ENCODE data around the gene ELOVL2. TPM values are rescaled to one million over a fixed set of nuclear protein-coding genes. Genes with fewer than 3 reads are reported as not detected.

The ELOVL2 gene
- total and polyA plus RNA-seq, 7 donors = 0.16 to 0.83 (median 0.41) TPM; not detected in 2

GRCh38 chr6:10968776-10969175 is 75.3 kb downstream of the ELOVL2 start:
- 58 to 76% methylated on average over 2 of the region's 2 CpGs for WGBS, 2 donors
- TF ChIP-seq CTCF (IDR thresholded peaks at IDR 0.05) (no peak), EP300 (IDR thresholded peaks at IDR 0.05) (no peak), POLR2AphosphoS5 (IDR thresholded peaks at IDR 0.05) (no peak), POLR2A (IDR thresholded peaks at IDR 0.05) (no peak)
- DNase-seq = no peak
- Histone ChIP-seq H3K27ac (no peak overlapping the region), H3K4me1 (no peaks in the 10 kb centered on the region), H3K27me3 (no peaks in the 10 kb centered on the region), H3K4me3 (no peak overlapping the region), H3K36me3 (no peaks in the 10 kb centered on the region), H3K9me3 (peaks cover 0 to 6% (median 0%) of the 10 kb centered on the region in 4 donors)
- intact Hi-C loops (cut with DNase I) = no loop called here

- no peaks in the 10 kb centered on the region for H3K4me1 ChIP-seq
- no peaks in the 10 kb centered on the region for H3K36me3 ChIP-seq
- no peak overlapping the region for H3K4me3 ChIP-seq
- H3K9me3 ChIP-seq = peaks cover 0 to 6% (median 0%) of the 10 kb centered on the region in 4 donors
- DNase-seq = no peak
- H3K27ac ChIP-seq = no peak overlapping the region
- intact Hi-C loops (cut with DNase I) = no loop called here
- H3K27me3 ChIP-seq = no peaks in the 10 kb centered on the region
- WGBS, 2 donors = 52 to 81% methylated on average over 1 of the region's 1 CpG
- TF ChIP-seq POLR2A (IDR thresholded peaks at IDR 0.05) (no peak), CTCF (IDR thresholded peaks at IDR 0.05) (no peak), POLR2AphosphoS5 (IDR thresholded peaks at IDR 0.05) (no peak), EP300 (IDR thresholded peaks at IDR 0.05) (no peak)
These were observed 79.4 kb downstream of the ELOVL2 start for GRCh38 chr6:10964684-10965083.

- 62 to 78% methylated on average over 2 of the region's 2 CpGs for WGBS, 2 donors
These were observed 81.0 kb downstream of the ELOVL2 start for GRCh38 chr6:10963113-10963512.

GRCh38 chr6:10962673-10963072 is 81.4 kb downstream of the ELOVL2 start:
- TF ChIP-seq EP300 (IDR thresholded peaks at IDR 0.05) (no peak), CTCF (IDR thresholded peaks at IDR 0.05) (no peak), POLR2AphosphoS5 (IDR thresholded peaks at IDR 0.05) (no peak), POLR2A (IDR thresholded peaks at IDR 0.05) (no peak)
- H3K27ac ChIP-seq = no peak overlapping the region
- no peaks in the 10 kb centered on the region for H3K27me3 ChIP-seq
- no peaks in the 10 kb centered on the region for H3K4me1 ChIP-seq
- no peak for DNase-seq
- no peaks in the 10 kb centered on the region for H3K36me3 ChIP-seq
- intact Hi-C loops (cut with DNase I) = no loop called here
- no peak overlapping the region for H3K4me3 ChIP-seq
- H3K9me3 ChIP-seq = peaks cover 0 to 6% (median 0%) of the 10 kb centered on the region in 4 donors
- 57 to 63% methylated on average over 1 of the region's 1 CpG for WGBS, 2 donors

More at GRCh38 chr6:10963113-10963512, 81.0 kb downstream of the ELOVL2 start:
- peaks cover 0 to 6% (median 0%) of the 10 kb centered on the region in 4 donors for H3K9me3 ChIP-seq
- no peak overlapping the region for H3K27ac ChIP-seq
- H3K36me3 ChIP-seq = no peaks in the 10 kb centered on the region
- no peak overlapping the region for H3K4me3 ChIP-seq
- H3K4me1 ChIP-seq = no peaks in the 10 kb centered on the region
- DNase-seq = no peak
- intact Hi-C loops (cut with DNase I) = no loop called here
- TF ChIP-seq POLR2AphosphoS5 (IDR thresholded peaks at IDR 0.05) = no peak
- TF ChIP-seq EP300 (IDR thresholded peaks at IDR 0.05) = no peak
- TF ChIP-seq POLR2A (IDR thresholded peaks at IDR 0.05) = no peak
- no peak for TF ChIP-seq CTCF (IDR thresholded peaks at IDR 0.05)
- H3K27me3 ChIP-seq = no peaks in the 10 kb centered on the region

GRCh38 chr6:10961837-10962236 is 82.3 kb downstream of the ELOVL2 start:
- no peak for DNase-seq
- 82 to 86% methylated on average over 3 of the region's 3 CpGs for WGBS, 2 donors
- TF ChIP-seq EP300 (IDR thresholded peaks at IDR 0.05) = no peak
- no peak for TF ChIP-seq CTCF (IDR thresholded peaks at IDR 0.05)
- TF ChIP-seq POLR2AphosphoS5 (IDR thresholded peaks at IDR 0.05) = no peak
- no peak for TF ChIP-seq POLR2A (IDR thresholded peaks at IDR 0.05)

More at GRCh38 chr6:10961837-10962236, 82.3 kb downstream of the ELOVL2 start:
- Histone ChIP-seq H3K27me3 (no peaks in the 10 kb centered on the region), H3K27ac (no peak overlapping the region), H3K4me1 (no peaks in the 10 kb centered on the region), H3K9me3 (peaks cover 0 to 6% (median 0%) of the 10 kb centered on the region in 4 donors), H3K4me3 (no peak overlapping the region), H3K36me3 (no peaks in the 10 kb centered on the region)
- intact Hi-C loops (cut with DNase I) = no loop called here

Data from sigmoid colon (tissue), 7 donors.